ENCODE data around the gene CIRBP.

CIRBP gene

DNA sequence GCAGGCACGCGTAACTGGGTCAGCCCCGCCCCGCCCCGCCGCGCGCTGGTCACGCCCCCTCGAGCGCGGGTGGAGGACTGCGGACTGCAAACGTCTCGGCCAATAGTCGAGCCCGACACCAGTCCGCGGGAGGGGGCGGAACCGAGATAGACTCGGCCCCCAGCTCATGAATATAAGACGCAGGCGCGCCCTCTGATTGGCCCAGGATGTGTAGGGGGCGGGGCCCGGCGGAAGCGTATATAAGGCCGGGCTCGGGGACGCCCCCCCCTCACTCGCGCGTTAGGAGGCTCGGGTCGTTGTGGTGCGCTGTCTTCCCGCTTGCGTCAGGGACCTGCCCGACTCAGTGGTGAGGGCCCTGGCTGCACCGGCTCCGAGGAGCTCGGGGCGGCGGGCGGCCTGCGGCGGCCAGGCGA is at the start of gene CIRBP:
CIRBP (plus strand) TSS at position 268 of the 413 bp plus-strand sequence. CDS start 1,602 bp downstream, outside the sequence.
- peak; percentile 100 for DNase-seq

DNA sequence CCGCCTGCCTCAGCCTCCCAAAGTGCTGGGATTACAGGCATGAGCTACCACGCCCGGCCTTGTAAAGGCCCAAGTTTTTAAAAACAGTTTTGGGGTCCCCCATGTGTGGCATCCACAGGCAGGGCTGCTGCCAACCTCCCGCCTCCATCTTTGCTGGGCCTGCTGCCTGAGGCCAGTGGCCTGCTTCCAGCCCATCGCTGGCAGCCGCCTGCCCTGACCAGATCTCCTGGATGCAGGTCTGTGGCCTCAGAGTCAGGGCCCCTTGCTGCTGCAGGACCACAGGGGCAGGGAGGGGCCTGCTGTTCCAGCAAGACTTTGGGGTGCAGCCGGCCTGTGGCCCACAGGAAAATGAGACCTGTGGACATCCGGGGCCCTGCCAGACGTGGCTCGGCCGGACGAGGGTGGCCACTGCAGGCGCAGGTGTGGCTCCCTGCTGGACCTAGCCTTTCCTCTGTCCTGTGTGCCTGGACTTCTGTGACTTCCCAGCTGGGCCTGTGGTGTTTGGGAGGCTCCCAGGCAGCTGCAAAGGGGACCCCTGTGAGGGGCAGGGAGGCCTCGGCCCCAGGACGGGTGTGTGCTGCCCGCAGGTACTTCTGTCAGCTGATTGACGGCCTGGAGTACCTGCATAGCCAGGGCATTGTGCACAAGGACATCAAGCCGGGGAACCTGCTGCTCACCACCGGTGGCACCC is 49.2 kb upstream of the CIRBP start:
- no peak for DNase-seq

GRCh38 chr19:1220477-1220930 is 48.6 kb upstream of the CIRBP start:
- no peak for DNase-seq

GRCh38 chr19:1220976-1221903 is 47.9 kb upstream of the CIRBP start:
- peak; percentile 79 for DNase-seq

DNA sequence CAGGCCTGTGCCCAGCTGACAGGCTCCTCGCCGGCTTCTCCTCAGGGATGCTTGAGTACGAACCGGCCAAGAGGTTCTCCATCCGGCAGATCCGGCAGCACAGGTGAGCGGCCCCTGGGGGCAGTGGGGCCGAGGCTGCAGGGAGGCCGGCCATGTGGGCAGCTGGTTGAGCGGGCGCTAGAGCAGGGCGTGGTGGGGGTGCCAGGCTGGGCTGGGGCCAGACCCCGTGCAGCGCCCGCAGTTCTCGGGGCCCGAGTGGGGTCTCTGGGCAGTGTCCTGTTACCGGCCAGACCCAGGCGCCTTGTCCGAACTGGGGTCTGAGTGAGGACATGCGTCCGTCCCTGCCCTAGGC is 47.3 kb upstream of the CIRBP start:
- no peak for DNase-seq

DNA sequence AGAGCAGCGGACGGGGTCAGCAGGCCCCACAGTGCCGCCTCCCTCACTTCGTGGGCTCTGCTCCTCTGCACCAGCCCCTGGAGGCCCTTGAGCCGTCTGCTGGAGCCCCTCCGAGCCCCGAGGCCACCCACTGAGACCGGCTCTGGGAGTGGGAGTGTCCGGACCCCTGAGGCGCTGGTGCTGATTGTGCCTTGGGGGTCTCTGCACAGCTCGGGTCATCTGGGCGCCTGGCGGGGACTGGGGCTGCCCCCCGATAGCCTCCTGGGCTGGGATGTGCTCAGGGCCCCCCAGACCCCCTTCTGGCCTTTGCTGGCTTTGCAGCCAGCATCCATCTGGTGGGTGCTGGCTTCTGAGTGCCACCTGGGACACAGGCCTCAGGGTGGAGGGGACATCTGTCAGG is 46.7 kb upstream of the CIRBP start:
- DNase-seq: no peak

DNA sequence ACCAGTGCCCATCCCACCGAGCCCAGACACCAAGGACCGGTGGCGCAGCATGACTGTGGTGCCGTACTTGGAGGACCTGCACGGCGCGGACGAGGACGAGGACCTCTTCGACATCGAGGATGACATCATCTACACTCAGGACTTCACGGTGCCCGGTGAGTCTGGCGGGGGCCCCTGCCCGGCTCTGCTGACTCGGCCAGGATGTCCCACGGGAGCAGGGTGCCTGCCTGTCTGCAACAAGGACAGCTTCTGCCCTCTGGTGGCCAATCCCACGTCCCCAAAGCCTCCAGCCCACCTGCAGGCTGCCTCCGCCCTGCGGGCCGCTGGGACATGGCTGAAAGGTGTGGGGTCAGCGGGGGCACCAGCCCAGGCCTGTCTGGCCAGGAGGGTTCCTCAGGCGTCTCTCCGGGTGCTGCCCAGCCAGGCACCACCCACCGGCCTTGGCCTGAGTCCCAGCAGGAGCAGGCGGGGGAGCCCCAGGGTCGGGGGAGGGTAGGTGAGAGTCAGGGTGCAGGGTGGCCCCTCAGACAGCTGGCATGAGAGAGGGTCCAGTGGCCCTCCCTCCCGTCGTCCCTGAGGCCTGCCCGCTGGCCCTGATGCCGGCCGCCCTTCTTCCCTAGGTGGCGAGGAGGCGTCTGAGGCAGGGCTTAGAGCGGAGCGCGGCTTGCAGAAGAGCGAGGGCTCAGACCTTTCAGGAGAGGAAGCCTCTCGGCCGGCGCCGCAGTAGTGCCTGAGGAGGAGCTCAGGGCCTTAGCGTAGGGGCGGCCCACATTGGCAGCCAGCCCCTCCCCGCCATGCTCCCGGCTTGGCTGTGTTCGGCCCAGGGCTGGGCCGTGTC is 45.9 kb upstream of the CIRBP start:
- no peak for DNase-seq

DNA sequence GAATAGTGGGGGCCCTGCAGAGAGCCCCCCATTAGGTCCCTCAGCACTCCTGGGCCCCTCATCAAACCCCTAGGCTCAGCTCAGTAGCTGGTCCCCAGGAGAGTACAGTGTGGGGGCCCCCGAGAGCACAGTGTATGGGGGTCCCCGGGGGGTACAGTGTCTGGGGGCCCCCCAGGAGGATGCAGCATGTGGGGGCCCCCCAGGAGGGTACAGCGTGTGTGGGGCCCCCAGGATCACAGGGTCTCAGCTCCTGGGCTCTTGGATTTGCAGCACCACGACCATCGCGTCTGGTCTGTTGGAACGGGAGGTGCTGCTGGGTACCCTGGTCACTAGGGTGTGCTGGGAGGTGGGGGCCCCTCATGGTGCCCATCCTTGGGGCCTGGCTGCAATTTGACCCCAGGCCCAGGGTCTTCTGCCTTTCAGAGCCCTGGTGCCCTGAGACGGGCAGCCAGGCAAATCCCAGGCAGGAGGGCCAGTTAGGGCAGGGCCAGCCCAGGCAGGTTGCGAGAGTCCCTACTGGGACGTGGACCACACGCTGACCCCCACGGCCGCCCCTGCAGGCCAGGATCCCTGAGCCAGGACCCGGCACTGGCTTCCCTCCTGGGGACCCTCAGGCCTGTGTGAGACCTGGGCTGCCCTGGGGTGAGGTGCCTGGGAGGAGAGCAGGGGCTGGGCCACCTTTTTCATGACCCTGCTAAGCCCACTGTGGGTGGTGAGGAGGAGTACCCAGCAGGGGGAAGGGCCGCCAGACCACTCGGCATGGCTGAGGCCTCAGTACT is 44.9 kb upstream of the CIRBP start:
- DNase-seq: no peak

GRCh38 chr19:1224847-1225246 is 44.3 kb upstream of the CIRBP start:
- no peak for DNase-seq

DNA sequence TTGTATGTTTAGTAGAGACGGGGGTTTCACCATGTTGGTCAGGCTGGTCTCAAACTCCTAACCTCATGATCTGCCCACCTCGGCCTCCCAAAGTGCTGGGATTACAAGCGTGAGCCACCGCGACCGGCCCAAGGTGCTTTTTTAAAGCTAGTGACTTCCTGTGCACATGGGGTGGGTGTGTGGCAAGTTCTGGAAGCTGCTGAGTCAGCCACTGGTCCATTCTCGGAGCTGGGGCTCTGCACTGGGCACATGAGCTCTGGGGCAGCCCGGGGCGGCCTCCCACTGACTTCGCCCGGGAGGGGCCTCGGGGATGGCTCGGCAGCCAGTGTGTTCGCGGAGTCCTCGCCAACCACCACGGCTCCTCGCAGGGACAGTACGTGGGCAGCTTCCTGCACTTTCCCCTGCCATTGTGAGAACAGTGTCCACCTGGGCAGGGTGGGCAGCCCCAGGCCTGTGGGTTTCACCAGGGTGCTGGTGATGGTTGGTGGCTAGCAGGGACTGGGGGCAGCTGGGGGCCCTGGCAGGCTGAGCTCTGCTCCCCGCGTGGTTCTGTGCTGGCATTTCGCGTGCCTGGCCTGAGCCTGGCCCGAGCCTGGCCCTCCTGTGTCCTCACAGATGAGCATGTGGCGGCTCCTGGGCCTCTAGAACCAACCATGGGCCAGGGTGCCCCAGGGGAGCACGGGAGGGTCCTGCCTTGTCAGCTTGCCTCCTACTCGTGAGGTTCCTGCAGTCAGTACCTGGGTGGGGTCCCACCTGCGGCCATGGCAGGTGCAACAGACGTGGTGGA is 43.5 kb upstream of the CIRBP start:
- DNase-seq: no peak

DNA sequence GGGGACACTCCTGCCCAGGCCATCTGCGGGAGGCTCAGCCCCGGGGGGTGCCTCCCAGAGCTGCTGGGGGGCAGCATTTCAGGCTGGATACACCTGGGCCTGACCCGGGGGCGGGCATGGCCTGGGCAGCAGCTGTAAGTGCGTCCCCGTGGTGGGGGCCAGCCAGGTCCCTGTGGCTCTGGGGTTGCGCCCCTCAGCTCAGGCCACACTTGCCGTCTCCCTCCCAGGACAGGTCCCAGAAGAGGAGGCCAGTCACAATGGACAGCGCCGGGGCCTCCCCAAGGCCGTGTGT is 43.0 kb upstream of the CIRBP start:
- no peak for DNase-seq

- DNase-seq: no peak
Measured at GRCh38 chr19:1226522-1227303, 42.4 kb upstream of the CIRBP start.

DNA sequence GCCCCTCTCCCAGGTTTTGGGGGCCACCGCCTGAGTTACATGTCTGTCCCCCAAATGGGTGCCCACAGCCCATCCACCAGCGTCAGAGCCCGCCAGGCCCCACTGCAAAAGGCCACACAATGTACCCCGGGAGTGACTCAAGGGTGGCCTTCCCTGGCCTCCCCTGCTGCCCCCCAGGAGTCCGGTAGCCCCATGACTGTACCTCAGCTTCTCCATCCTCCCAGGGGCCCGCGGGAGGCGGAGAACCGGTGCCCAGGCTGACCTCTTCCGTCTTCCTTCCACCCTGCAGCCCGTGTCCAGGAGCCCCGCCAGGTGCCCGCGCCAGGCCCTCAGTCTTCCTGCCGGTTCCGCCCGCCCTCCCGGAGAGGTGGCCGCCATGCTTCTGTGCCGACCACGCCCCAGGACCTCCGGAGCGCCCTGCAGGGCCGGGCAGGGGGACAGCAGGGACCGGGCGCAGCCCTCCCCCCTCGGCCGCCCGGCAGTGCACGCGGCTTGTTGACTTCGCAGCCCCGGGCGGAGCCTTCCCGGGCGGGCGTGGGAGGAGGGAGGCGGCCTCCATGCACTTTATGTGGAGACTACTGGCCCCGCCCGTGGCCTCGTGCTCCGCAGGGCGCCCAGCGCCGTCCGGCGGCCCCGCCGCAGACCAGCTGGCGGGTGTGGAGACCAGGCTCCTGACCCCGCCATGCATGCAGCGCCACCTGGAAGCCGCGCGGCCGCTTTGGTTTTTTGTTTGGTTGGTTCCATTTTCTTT is 41.7 kb upstream of the CIRBP start:
- no peak for DNase-seq

- DNase-seq: no peak
Measured at GRCh38 chr19:1228161-1228957, 40.8 kb upstream of the CIRBP start.

DNA sequence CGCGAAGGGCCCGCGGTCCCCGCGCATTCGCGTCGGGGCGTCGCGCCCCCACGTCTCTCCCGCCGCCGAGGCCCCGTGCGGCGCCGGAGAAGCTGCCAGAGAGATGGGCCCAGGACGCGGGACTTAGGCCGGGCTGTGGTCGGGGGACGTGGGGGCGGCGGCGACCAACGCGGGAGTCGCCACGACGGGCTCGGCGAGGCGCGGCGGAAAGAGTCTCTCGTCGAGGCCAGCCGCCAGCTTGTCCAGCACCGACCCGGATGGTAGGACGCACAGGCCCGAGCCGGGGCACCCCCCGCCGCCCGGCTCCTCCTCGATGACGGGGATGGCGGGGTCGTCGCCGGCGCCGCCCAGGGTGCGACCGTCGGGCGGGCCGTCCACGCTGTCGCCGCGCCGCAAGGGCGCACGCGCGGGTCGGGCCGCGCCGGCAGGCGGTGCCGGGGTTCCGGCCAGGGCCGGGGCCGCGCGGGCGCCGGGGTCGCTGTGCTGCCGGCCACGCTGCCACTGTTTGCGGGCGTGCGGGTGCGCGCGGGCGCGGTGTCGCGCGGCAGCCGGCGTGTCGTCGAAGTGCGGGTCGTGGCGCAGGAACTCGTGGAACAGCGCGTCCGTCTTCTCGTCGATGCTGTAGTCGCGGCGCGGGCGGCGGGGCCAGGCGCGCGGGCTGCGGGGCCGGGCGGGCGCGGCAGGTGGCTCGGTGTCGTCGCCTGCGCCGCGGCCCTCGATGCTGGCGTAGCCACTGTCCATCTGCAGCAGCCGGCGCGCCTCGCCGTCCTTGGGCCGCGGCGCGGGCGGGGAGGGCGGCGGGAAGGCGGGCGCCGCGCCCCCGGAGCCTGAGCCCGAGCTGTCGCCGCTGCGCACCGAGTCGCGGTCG is 39.8 kb upstream of the CIRBP start:
- no peak for DNase-seq

DNA sequence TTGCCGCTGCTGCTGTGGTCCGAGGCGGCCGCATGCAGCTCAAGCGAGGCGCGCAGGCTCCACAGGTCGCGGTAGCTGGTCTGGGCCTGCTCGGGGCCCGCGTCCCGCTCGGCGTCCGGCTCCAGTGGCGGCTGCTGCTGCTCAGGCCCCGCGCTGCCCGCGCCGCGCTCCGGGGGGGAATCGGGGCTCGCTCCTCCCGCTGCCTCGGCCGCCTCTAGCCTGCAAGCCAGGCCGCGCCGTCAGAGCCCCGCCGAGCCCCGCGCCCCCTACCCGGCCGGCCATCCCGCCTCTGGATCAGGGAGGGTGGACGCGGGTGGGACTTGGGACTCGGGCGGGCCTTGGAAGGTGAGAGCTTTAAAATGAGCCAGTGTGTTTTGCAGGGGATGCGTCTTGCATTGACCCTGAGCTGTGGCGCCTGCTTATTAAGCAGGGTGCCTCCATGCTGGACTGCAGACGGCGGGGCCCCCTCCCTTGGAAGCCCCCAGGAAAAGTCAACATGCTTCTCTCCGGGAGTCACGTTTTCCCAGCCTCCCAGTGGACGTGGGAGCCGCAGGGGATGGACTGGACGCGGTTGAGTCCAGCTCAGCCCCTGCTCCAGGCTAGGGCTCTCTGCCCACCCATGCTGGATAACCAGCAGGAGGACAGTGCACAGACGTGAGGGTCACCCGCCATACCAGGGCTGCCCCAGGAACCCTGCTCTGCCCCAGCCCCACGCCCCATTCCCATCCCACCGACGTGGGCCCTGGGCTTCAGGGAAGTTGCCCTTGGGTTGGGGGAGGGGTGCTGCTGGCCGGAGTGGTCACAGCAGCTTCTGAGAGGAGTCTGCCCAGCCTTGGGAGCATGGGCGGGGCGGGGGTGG is 39.0 kb upstream of the CIRBP start:
- DNase-seq: no peak

- DNase-seq: no peak
Measured at GRCh38 chr19:1230783-1231489, 38.2 kb upstream of the CIRBP start.
